T-helper 1 cell (primary cell): Measurements from ENCODE around the gene RAI2.

Experiments used
- DNase-seq, 5 donors: peaks; one replicate each; pipeline ENCODE4 v3.0.0-alpha.2; 2012 to 2020
- total RNA-seq, 4 donors: gene quantifications; one replicate each; lab custom pipeline; 2026; lab: John Stamatoyannopoulos, UW

RAI2 gene
- 0.27 to 0.69 (median 0.48) reads per million in 4 donors for total RNA-seq

DNA sequence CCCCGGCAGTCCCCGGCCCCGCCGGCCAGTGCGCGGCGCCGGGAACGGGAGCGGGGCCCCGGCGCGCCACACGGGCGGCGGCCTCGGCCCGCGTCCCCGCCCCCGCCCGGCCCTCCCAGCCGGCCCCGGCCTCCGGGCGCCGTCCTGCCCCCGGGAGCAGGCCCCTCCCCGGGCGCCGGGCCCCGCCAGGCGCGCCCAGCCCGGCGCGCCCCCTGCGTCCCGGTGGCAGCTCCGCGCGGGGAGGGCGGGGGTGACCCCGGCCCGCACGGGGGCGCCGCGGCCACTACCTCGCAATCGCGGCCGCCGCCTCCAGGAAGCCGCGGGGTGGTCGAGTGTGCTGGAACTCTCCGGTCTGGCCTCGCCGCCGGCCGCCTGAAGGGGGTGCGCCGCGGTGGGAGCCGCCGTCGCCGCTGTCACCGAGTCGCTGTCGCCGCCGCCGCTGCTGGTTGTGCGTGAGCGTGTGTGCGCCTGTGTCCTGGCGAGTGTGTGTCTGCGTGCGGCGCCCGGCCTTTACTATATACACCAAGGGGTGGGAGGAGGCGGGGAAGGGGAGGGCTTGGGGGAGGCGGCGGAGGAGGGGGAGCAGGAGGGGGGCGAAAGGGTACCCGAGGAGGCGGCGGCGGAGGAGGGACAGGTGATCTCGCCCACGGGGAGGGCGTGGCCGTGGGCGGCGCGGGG is at the start of gene RAI2:
Gene RAI2 (minus strand): TSS at position 488 of the 678 bp plus-strand sequence. CDS start 59,288 bp downstream, outside the sequence.
- peak in 2 of 5 donors; percentile 7 to 10 for DNase-seq

DNA sequence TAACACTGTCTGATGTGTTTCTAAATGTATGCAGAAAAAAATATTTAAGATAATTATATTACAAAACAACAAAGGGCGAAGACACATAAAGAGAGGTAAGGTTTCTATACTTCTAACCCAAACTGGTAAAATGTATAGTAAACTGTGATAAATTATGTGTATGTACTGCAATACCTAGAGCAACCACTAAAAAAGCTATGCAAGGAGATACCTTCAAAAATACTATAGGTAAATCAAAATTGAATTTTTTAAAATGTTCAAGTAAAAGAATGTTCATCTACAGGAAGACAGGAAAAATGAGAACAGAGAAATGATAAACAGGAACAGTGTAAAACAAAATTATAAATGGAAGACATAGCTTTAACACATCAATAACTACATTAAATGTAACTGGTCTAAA is 27.3 kb upstream of the RAI2 start:
- DNase-seq: no peak

DNA sequence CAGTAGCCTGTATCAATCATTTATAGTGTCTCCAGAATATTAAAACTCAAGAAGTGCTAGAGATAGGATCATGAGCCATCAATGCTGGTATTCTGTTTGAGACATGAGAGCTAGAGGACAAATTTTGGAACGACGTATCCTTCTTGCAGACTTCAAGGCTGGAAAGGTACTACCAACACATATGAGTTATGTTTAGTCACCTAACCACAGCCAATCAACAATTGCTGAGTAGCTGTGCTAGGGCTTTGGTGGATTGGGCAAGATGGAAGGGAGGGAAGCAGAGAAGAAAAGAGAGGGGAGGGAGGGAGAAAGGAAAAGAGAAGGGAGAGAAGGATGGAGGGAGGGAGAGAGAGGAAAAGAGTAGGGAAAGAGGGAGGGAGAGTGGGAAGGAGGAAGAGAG is 21.6 kb upstream of the RAI2 start:
- no peak for DNase-seq

- no peak for DNase-seq
These were observed 17.1 kb upstream of the RAI2 start for GRCh38 chrX:17878028-17878670.

GRCh38 chrX:17876135-17876534 is 15.0 kb upstream of the RAI2 start:
- no peak for DNase-seq

DNA sequence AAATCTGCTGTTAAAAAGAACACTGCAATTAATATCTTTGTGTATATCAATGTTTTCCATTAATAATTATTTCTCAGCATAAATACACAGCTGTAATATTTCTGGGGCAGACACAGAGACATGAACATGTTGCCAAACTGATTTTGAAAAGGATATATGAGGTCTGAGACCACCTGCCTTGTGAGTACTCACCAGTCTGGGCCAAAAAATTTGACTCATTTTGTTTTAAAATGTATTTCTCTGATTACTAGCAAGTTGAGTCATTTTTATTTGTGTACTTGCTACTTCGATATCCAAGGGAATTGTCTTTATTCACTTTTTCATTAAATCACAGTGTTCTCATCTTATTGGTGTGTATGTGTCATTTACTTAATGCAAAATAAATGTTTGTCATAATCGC is 8.5 kb upstream of the RAI2 start:
- no peak for DNase-seq

DNA sequence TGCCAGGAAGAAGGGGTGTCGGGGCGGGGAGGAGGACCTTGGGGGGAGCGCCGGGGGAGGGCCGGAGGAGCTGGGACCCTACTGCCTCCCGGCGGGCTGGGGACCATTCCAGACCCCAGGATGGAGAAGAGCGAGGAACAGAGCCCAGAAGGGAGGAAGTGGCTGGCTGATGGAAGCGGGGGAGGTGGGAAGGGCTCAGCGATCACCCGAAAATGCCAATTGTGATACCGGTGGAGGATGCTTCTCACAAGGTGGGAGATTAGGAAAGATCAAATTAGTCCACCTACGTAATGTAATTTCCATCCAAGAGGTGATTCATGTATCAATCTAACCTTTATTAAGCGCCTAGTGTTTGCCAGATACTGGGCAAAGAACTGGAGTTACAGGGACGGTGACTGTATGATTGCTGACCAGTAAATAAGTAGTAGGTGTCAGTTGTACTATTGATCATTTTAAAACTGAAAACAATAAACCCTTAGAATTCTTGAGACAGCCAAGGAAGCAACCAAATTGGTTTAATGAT is 452 bp upstream of the RAI2 start:
- no peak for DNase-seq

GRCh38 chrX:17860179-17860780 is 818 bp downstream of the RAI2 start:
- DNase-seq: no peak

GRCh38 chrX:17859609-17860178 is 1.4 kb downstream of the RAI2 start:
- DNase-seq: no peak

DNA sequence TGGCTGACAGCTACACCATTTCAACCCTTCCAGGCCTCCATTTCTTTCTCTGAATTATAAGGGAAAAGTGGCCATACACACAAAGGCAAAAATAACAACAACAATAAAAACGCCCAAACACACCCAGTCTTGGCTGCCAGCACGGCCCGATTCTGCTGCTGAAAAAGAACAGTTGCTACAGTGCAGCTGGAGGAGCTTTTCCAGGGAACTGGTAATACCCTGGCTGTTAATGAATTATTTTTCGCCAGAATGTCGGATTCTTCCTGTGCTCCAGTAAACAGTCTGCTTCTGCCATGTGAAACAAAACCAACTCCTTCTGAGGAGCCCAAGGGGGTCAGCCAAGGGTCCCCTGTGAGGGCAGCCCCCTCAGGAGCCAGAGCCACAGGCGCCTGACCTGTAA is 6.6 kb downstream of the RAI2 start:
- no peak for DNase-seq

DNA sequence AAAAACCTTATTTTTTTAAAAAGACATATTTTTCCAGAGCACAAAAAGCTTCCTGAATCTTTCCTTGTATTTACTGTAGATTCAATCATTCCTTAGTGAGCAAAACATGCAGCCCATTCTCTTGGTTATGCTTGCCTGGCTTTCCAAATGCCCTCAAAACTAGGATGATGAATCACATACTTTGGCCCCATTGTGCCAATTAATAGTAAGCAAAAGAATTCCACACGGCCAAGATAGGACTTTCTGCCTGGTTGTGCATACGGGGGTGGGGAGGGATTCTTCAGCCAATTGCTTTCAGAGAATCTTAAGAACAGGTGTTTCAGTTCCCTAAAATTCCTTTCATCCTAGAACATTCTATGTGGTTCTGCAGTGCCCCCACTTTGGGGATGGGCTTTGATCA is 7.0 kb downstream of the RAI2 start:
- no peak for DNase-seq

DNA sequence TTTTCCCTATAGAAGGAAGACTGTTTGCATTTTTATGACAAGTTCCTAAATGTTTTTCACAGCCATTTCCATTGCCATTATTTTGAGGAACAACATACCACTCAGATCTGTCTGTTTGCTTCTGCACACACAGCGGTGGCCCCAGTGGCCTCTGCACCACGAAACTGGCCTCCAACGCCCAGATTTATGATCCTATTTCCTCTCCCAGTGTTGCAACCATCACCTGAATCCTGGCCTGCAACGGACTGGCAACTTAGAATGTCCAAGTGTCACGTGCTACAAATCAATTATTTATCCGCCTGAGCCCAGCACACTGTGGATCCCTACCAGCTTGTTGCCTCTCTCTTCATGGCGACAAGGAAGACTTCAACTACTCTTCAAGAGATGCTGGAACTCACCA is 9.2 kb downstream of the RAI2 start:
- DNase-seq: no peak

GRCh38 chrX:17848545-17849265 is 12.4 kb downstream of the RAI2 start:
- no peak for DNase-seq

- DNase-seq: no peak
These were observed 15.1 kb downstream of the RAI2 start for GRCh38 chrX:17846045-17846444.

DNA sequence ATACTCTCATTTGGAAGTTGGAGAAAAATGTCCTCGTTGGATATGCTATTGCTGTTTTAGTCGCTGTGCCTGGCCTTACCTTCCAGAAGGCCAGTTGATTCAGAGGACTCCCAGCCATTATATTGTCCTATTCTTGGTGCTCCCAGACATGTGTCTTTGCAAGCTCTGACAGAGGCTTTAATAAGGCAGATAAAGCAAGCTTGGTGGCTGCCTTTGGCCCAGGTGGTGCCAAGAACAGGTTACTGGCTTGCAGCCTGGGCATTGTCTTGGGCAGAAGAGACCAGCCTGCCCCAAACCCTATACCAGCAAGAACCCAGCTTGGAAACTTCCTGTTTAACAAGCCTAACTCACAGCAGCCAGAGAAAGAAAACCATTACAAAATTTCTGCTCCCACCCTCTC is 16.9 kb downstream of the RAI2 start:
- DNase-seq: no peak

DNA sequence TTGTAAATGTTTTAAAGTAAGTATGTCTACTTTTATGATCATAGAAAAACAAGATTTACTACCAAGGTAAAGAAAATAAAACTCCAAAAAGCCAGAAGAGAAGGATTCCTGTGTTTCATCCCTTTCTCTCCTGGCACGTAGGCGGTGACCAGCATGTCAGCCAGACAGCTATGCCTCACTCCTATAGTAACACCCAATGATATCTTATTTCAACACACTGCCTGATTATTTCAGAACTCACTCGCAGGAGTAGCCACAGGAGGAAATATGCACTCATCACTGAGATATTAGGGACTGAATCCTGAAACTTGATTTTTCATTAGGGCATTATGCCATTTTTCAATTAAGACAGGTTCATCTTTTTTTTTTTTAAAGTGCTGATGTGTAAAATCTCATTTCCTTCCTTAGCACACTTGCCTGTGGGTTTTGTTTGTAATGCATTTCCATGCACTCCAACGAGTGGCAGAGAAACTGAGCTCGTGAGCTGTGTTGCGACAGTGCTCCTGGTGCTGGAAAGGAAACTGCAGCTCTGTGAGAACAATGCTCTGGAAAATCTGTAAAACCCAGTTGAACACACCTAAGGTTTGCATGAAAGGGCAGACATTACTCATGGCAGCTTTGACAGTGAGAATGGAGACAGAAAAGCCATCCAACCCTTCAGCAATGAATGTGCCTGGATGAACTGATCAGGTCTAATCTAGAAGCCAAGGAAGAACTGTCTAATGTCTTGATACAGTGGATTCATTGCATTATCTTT is 18.2 kb downstream of the RAI2 start:
- no peak for DNase-seq

- DNase-seq: no peak
These were observed 21.8 kb downstream of the RAI2 start for GRCh38 chrX:17839269-17839668.

GRCh38 chrX:17836830-17837229 is 24.3 kb downstream of the RAI2 start:
- no peak for DNase-seq

DNA sequence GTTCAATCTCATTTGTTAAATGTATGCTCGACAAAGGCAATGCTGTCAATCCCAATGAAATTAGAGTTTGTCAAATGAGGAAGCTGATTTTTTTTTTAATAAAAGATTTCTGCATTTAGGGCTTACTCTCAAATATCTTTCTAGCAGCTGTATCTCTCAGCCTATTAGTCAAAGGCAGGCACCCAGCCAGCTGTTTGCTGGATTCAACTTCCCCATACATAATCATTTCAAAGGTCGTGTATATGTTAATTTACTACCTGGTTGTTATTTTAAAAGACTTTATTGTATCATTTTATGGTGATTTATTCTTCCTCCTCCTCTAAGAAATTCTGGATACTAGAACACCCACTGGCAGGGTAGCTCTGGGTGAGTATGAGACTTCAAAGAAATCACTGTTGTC is 27.1 kb downstream of the RAI2 start:
- DNase-seq: no peak

GRCh38 chrX:17831255-17831654 is 29.8 kb downstream of the RAI2 start:
- DNase-seq: no peak

DNA sequence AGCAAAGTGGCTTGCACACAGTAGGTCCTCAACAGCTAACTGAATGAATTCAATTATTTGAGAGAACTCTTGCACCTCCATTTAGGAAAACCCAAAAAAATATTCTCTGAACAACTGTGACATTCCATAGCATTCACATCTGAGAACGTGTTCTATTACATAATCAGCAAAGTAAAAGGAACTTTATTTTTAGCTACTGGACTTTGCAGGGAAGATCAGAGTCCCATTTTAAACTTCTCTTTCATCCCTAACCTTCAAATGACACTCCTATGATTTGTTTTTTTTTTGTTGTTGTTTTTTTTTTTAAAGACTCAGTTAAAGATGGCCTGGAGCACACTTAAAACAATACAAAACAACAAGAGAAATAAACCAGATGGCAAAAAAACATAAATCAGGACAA is 30.9 kb downstream of the RAI2 start:
- no peak for DNase-seq

DNA sequence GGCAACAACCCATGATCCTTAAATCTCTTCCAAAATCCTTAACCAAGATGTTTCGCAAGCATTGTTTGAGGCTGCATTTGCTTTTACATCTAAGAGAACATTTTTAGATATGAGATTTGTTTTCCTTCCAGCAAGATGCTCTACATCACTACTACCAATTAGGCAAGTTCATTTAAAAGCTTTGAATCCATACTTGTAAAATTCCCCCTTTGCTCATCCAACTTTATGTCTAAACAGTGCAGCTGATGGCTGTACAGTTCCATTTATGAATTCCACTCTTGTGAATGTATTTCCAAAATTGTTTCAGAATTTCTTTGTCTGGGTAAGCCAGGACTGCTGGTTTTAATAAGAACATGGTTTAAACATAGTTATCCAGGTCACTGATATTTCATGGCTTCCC is 31.5 kb downstream of the RAI2 start:
- DNase-seq: no peak
